ENCODE results near the gene IZUMO1.
"Not testable (repeated sequence)": the region's sequence is repeated elsewhere in the genome, so short reads cannot be mapped to it uniquely, and the experiment has no call there.

IZUMO1 gene

DNA sequence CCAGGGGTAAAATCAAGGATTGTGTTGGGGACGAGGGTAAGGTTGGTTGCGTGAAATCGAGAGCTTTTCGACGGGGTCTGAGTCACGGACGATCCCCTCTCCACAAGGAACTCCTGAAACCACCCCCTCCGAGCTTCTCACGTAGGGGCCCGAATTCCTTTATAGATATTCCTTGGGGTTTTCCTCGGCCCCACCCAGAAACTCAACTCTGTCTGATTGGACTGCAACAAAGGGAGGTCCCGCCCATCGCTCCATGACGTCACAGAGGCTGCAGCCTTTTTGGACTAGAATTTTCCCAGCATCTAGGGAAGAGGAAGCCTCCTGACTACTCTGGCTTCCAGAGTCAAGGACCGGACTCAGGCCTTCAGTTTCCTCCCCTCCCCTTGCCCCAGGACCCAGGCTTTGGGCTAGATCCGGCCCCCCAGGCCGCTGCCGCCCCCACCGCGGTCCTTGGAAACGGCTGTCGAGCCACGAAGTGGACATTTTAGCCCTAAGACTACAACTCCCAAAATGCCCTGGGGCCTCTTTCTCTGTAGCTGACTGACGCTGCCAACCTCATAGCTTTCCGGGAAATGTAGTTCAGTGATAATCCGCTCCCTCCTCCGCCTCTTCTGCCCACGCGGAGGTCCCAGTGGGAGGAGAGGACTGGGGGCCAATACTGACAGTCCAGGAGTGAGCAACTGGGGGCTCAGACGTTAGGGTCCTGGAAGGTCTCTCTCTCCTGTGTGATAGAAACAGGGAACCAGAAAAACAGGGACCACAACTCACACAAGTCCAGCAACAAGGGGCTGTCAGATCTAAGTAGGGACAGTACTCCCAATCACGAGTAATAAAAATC lies at the start of gene IZUMO1:
TSS of gene IZUMO1 (minus strand) at position 172 of the 838 bp plus-strand sequence. CDS start 1,050 bp downstream, outside the sequence.
- peak; percentile 96 for DNase-seq

DNA sequence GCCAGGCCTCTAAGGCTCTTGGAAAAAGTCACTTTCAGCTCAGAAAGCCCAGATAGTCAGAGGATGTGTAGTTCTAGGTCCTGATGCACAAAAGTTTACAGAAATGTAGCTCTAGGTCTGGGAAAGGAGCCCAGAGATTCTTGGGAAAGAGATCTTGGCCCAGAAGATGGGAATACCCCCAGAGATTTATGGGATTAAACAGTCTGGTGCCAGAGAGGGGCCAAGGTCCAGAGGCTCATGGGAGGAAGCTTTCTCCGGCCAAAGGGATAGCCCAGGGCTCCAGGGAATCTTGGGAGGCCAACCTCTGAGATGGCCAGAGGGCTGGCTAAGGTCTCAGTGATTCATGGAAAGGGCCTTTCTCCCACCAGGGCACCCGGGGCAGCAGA lies 49.0 kb upstream of the IZUMO1 start:
- no peak for DNase-seq

DNA sequence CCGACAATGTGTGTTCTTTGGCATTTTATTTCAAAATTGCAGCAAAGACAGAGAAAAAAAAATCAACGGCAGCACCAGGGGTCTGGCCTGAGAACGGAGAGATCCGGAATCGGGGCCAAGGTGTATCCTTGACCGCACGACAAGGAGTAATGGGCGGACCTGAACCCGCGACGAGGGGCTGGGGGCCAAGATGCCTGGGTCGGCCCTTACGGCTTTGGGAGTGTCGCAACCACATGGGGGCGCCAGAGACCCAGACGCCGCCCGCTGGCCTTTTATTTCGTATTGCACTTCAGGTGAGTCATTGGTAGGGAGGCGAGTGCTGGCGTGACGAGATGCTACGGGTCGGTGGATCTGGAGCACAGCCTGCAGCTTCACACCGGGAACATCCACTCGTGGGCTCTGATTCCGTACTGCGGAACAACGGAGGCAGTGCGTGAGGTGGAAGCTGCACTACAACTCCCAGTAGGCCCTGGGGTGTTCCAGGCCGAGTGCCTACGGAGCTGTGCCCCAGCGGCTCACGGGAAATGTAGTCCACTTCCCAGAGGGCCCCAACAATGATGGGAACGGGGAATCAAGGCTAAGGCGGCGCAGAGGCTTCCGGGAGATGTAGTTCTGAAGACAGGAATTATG lies 48.5 kb upstream of the IZUMO1 start:
- DNase-seq: peak; percentile 97

DNA sequence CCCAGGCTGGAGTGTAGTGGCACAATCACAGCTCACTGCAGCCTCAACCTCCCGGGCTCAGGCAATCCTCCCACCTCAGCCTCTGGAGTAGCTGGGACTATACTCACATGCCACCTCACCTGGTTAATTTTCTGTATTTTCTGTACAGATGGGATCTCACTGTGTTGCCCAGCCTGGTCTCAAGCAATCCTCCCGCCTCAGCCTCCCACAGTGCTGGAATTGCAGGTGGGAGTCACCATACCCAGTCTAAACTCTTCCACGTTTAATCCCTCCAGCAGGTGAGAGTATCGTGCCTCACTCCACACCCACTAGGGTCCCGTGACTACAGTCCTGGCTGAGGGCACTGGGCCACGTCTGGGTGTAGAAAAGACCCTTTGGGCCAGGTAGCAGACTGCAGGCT lies 47.6 kb upstream of the IZUMO1 start:
- DNase-seq: no peak

DNA sequence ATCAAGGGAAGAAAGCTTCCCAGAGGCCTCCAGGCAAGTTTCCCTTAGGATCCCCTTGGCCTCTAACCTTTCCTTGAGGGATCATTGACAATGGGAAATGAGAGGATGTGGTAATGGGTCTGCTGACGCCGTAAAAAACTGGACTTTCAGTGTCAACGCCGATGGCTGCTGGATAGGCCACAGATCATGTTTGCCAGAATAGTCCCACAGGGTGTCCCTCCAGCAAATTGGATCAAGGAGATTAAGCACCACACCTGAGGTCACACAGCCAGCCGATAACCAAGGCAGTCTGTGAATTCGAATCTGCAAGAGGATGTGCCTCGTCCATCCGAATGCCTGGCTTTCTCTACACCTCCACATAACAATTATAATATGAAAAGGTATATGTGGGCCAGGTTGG lies 46.6 kb upstream of the IZUMO1 start:
- peak; percentile 69 for DNase-seq

DNA sequence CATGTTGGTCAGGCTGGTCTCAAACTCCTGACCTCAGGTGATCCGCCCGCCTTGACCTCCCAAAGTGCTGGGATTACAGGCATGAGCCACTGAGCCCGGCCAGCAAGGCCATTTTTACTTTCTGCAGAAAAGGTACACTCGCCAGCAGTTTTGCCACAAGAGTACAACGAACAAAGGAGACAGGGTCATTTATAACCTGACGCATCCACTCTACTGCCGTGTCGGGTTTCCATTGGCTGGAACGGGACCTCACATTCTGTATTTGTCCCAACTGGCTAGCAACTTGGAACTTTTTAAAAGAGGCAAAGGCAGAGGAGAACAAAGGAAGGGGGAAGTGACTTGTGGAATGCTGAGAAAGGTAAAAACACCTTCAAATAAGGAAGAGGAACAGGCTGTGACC lies 40.6 kb upstream of the IZUMO1 start:
- not testable (repeated sequence) for DNase-seq

DNA sequence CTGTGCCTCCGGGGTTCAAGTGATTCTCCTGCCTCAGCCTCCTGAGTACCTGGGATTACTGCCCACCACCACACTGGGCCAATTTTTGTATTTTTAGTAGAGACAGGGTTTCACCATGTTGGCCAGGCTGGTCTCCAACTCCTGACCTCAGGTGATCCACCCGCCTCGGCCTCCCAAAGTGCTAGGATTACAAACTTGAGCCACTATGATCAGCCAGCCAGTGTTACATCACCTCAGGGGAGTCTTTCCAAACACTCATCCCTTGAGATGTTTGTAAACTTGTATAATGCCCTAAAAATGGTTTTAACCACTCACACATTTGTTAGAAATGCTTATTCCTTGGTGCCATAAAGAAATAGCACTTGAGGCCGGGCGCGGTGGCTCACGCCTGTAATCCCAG lies 39.7 kb upstream of the IZUMO1 start:
- not testable (repeated sequence) for DNase-seq

DNA sequence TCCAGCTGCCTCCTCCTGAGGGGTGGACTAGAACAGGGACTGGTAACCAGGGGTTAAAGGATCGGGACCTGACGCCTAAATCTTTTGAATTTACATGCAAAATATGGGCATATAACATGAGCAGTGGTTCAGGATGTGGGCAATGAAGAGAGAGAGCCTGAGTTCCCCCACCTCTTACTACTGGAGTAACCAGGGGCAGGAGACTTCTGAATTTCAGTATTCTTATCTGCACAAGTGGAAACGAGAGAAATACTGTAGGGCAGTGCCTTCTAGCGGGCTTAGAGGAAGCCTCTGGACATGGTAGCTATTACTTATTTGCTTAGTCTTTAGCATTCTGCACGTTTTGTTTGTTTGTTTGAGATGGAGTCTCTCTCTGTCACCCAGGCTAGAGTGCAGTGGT lies 37.8 kb upstream of the IZUMO1 start:
- DNase-seq: no peak

DNA sequence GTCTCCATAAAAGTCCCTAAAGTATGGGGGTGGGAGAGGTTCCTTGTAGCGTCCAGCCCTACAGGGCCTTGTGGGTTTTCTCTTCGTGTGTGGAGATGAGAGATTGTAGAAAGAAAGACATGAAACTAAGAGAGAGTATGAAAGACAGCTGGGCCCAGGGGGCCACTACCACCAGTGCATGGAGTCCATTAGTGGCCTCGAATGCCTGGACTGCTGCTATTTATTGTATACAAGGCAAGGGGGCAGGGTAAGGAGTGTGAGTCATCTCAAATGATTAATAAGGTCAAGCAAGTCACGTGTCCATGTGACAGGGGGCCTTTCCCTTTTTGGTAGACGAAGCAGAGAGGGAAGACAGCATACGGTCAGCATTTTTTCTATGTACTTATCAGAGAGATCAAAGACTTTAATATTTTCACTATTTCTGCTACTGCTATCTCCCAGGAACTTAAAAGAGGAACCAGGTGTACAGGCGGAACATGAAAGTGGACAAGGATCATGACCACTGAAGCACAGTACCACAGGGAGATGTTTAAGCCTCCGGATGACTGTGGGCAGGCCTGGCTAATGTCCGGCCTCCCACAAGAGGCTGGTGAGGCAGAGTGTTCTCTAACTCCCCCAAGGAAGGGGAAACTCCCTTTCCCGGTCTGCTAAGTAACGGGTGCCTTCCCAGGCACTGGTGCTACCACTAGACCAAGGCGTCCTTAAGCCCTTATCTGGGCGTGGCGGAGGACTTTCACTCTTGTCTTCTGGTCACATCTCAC lies 34.1 kb upstream of the IZUMO1 start:
- DNase-seq: no peak

DNA sequence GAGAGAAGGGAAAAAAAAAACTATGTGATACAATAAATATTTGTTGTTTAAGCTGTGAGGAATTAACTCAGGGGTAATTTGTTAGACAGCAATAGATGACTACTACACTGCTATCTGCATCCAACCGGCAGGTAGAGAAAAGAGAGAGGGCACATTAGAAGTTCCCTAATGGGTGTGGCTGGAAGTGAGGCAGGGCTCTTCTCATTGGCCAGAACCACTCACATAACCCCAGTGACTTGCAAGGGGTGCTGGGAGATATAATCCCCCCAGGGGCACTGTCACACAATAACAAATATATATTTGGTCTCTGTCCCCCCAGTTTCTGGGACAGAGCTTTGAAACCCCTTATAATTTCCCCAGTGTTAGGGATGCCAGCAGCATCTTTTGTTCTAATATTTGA lies 32.9 kb upstream of the IZUMO1 start:
- DNase-seq: peak; percentile 35

DNA sequence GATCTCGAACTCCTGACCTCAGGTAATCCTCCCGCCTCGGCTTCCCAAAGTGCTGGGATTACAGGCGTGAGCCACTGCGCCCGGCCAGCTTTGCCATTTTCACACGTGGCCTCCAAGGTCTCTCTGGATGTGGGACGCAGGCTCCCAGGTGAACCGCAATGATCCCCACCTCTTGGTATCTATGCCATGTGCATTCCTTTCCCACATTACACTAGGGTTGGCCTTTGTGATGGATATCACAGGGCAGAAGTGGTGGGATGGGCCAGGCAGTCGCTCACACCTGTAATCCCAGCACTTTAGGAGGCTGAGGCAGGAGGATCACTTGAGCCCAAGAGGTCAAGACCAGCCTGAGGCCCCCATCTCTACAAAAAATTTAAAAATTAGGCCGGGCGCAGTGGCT lies 31.0 kb upstream of the IZUMO1 start:
- DNase-seq: no peak

DNA sequence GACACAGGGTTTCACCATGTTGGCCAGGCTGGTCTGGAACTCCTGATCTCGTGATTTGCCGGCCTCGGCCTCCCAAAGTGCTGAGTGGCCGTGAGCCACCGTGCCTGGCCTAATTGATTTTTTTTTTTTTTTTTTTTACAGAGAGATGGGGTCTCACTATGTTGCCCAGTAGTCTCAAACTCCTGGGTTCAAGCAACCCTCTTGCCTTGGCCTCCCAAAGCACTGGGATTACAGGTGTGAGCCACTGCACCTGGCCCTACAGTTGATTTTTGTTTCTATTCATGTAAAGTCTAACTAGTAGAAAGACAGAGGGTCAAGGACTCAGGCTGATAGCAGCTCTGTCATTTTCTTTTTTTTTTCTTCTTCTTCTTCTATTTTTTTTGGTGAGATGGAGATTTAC lies 30.4 kb upstream of the IZUMO1 start:
- DNase-seq: no peak

DNA sequence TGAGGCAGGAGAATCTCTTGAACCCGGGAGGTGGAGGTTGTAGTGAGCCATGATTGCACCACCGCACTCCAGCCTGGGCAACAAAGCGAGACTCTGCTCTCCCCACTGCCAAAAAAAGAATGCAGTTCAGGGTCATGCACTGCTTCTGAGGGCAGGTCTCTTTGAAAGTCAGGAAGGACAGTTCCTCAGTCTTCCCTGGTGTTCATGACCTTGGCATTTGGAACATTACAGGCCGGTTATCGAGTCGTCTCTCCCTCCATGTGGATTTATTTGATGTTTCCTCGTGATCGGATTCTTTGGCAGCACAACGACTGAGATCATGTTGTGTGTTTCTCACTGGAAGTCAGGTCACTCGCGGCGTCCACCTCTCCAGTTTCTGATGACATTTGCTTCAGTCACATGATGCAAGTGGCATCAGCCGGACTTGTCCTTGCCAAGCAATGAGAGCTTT lies 25.8 kb upstream of the IZUMO1 start:
- no peak for DNase-seq

DNA sequence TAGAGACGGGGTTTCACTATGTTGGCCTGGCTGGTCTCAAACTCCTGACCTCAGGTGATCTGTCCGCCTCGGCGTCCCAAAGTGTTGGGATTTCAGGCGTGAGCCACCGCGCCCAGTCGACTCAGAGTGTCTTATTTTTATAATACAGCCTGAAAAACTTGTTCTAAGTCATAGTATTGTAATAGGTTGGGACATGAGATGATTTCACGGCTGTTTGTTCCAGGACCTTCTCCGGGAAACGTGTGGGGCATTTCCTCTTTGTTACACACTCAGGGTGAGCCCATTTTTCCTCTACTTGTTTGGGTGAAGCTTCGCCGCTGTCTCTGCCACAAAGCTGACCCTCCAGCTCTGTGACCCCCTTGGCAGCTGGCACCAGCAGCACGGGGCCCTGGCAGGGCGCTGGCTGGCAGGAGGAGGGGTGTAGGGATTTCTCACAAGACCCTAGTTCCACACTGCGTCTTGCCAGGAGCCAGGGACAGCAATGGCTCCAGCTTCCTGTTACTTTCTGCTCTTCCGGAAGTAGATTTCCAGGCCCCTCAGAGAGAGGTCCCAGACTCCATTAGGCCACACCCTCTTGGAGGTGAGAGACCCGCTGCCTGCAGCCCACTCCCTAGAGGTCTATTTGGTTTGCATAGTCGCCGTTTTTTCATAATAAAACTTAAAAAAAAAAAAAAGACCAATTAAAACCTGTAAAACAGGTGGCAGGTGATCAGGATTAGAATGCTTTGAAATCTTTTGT lies 24.2 kb upstream of the IZUMO1 start:
- DNase-seq: no peak

DNA sequence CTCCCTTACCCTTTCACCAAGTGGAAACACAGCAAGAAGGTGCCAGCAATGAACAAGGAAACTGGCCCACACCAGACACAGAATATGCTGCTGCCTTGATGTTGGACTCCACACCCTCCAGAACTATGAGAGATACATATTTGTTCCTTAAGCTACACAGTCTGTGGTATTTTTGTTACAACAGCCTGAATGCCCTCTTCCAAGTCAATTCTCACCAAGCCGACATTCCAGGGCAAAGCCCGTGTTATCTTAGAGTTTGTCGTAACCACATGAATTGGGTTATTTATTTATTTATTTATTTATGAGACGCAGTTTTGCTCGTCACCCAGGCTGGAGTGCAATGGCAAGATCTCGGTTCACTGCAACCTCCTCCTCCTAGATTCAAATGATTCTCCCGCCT lies 23.6 kb upstream of the IZUMO1 start:
- no peak for DNase-seq

DNA sequence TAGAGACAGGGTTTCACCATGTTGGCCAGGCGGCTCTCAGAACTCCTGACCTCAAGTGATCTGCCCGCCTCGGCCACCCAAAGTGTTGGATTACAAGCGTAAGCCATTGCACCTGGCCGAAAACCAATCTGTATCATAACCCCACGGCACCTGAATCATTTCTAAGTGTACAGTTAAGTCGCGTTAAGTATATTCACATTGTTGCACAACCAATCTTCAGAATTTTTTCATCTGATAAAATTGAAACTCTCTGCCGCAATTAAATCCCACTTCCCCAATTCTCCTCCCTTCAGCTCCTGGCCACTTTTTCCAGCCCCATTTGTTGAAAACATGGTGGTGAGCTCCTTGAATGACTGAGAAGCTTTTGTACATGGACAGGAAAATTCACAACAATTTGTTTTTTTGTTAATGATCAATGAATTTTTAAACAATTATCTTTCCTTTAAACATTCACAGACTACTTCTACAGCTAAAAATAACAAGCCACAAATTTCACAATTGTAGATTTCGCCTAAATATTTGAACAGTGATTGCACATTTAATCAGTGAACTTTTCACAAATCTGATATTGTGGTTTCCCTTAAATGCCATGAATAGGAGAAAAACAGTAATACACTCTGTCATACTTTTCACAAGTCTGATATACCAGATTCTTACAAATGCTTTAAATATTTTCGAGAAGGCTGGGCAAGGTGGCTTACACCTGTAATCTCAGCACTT lies 22.4 kb upstream of the IZUMO1 start:
- DNase-seq: no peak

DNA sequence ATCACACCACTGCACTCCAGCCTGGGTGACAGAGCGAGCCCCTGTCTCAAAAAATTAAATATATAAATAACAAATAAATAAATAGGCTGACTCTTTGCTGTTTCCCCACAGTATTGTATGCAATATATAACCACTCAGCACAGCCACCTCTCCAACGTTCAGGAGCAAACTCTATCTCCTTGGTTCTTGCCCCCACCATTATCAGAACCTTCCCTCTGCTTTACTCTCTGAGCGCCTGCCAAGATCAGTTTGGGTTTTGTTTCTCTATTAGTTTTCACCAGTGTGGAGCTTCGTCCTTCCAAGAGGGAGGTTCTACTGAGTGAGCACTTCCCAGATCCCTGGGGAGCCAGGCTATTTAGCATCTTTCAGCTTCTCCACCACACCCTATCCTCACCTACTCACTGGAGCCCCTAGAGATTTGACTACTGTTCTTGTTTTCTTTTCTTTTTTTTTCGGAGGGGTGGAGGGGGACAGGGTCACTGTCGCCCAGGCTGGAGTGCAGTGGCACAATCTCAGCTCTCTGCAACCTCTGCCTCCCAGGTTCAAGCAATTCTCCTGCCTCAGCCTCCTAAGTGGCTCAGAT lies 21.6 kb upstream of the IZUMO1 start:
- DNase-seq: not testable (repeated sequence)

DNA sequence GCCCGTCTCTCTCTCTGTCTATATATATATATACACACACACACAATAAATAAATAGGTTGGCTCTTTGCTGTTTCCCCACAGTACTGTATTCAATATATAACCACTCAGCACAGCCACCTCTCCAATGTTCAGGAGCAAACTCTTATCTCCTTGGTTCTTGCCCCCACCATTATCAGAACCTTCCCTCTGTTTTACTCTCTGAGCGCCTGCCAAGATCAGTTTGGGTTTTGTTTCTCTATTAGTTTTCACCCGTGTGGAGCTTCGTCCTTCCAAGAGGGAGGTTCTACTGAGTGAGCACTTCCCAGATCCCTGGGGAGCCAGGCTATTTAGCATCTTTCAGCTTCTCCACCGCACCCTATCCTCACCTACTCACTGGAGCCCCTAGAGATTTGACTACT lies 19.1 kb upstream of the IZUMO1 start:
- DNase-seq: not testable (repeated sequence)

DNA sequence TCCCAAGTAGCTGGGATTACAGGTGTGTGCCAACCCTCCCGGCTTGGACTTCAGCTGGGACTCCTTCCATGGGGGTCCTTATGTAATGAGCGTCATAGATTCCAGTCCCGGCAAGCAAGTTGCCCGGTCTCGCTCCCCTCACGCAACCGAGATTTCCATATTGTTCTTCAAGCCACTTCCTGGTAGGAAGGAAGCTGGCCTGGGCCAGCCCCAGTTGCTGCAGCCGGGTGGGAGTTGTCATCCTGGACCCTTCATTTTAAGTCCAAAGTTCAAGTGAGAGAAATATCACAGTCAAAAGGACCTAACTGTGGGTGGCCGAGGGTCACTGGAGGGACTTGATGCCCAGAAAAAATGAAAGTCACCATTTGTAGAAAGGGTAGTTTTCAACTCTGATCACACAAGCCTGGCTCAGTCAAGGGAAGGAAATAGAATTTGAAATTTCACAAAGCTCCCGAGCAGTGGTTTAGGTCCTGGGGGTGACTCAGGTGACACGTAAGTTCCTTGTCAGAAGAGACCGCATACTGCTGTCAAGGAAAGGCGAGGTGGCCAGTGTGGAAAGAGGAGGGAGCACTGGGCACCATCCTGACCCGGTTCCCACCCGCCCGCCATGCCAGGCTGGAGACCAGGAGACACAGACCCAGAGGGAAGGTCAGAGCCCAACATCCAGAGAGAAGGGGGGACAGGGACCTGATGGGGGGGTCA lies 13.9 kb upstream of the IZUMO1 start:
- no peak for DNase-seq

DNA sequence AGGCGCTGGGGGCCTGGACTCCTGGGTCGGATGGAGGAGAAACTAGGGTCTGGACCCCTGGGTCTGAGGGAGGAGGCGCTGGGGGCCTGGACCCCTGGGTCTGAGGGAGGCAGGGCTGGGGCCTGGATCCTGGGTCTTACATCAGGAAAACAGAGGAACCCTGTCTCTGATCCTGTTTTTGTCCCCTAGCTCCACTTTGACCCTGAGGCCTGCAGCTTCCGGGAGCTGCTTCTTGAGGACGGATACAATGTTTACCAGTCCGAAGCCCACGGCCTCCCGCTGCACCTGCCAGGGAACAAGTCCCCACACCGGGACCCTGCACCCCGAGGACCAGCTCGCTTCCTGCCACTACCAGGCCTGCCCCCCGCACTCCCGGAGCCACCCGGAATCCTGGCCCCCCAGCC lies 11.0 kb upstream of the IZUMO1 start:
- no peak for DNase-seq

DNA sequence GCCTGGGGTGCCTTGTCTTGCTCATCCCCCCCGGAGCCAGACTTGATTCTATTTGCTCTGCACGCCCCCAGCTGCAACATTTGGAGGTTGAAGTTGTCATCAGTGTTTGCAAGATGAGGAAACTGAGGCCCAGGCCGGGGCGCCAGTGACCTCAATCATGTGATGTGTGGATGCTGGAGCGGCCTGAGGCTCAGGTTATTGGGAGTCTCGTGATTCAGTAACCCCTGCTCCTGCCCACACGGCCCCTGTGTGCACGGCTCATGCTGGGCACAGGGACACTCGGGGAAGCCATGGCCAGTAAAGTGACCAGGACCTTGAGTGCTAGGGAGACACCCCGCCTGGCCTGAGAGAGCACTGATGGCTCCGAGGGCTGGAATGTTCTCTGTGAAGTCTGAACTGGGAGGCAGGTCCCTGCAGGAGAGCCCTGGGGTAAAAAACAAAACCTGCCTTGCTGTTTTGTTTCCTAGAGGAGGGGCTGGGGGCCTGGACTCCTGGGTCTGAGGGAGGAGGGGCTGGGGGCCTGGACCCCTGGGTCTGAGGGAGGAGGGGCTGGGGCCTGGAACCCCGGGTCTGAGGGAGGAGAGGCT lies 10.5 kb upstream of the IZUMO1 start:
- no peak for DNase-seq

All from NCI-H82 (cell line).